HG03280 (cell line): Measurements from ENCODE around the gene MICAL2.
"Not testable (repeated sequence)": the region's sequence is repeated elsewhere in the genome, so short reads cannot be mapped to it uniquely, and the experiment has no call there.

Experiments used
- ATAC-seq: cut with Tn5 transposase; IDR thresholded peaks from one replicate; pipeline ENCODE4 v1.9.1; 2021; ENCODE audit warnings: mild to moderate bottlenecking, moderate library complexity; ENCODE audit not compliant: unreplicated experiment

MICAL2 gene

DNA sequence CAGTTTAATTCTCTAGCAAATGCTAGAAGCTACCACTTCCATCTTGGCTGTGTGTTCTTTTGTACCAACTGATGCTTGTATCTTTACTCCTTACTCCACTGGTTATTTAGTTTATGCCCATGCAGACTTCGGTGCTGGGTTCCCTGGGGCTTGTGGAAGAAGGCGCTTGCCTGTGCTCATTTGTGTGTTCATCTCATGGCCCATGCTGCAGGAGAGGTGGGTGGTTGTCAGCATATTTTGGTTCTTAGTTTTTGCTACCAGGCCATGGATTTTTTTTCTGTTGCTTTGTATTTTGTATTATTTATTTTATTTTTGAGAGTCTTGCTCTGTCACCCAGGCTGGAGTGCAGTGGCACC, 22.4 kb downstream of the MICAL2 start:
- ATAC-seq = no peak

DNA sequence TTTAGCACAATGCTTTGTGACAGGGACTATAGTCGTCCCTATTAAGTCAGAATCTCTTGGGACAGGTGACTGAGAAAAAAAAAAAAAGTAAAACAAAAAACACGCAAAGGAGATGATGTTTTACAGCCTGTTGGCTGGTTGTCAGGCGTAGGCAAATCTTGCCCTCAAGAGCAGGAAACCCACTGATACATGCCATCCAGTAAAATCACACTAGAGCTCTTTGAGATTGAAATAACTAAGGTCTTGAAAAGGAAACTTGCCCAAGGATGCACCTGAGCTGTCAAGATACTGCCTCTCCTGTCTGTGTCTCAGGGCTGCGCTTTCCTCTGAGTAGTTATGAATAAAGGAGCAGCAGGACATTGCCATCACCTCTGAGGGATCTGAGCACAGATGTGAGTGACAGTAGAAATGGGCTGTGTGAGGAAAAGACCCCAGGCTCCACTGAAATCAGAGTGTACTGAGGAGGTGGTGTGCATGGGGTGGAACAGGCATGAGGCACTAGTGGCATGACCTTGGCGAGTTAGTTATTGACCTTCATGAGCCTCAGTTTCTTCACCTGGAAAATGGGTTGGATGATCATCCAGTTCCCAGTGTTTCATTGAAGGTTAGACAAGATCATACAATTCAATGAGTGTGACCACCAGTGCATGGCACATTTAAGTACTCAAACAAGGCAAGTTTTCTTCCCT, 23.3 kb downstream of the MICAL2 start:
- ATAC-seq = no peak

DNA sequence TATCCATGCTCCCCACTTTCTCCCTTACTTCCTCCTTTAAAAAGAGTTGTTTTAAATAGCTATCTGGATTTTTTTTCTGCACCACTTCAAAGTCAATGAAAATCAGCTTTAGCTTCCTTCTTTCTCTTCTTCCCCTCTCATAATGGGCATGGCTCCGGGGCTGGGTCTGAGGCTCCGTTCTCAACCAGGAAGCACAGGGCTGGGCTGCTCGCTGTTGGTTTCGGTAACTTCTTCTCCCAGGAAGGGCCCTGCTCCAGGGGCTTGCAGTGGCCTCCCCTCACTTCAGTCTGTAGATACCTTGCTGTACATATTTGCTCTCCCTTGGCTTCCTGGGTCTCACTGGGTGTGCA, 23.8 kb downstream of the MICAL2 start:
- no peak for ATAC-seq

DNA sequence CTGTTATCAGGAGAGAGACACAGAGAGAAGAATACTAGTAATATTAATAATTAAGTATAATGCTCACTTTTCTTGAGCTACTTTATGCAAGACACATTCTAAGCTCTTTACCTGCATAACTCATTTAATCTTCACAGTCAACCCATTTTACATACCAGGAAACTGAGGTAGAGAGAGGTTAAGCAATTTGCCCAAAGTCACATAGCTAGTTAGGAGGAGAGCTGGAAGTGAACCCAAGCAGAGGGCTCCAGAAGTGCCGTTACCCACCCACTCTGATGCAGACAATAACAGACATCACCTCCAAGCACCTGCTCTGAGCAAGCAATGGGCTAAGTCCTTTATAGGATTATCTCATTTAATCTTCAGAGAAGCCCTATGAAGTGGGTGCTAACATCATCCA, 24.8 kb downstream of the MICAL2 start:
- ATAC-seq = no peak

DNA sequence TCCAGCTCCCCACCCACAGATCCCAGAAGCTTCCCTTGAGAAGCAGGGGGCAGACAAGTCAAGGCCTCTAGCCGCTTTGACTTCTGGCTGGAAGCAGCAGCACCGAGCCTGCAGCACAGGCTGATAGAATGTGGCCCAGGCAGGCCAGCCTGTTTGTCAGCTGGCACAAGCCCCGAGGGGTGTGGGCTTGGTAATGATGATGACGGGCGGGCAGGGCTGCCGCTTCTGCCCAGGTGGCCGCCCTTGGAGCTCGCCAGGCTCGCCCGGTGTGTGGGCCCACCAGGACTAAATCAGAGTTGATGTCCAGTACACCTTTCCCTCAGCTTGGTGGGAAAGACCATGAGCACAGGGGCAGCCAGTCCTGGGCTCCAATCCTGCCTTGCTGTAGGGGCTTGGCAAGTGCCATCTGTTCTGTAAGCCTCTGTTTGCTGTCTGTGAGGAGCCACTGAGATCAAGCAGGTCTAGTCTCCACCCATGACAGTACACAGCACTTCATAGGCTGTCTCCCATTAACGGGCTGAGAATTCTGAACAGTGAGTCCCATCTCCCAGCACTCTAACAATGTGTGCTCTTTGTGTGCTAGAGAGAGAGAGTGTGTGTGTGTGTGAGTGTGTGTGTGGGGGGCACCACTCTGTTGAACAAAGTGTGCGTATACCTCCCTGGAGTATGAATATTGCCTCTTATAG, 26.8 kb downstream of the MICAL2 start:
- ATAC-seq = no peak

DNA sequence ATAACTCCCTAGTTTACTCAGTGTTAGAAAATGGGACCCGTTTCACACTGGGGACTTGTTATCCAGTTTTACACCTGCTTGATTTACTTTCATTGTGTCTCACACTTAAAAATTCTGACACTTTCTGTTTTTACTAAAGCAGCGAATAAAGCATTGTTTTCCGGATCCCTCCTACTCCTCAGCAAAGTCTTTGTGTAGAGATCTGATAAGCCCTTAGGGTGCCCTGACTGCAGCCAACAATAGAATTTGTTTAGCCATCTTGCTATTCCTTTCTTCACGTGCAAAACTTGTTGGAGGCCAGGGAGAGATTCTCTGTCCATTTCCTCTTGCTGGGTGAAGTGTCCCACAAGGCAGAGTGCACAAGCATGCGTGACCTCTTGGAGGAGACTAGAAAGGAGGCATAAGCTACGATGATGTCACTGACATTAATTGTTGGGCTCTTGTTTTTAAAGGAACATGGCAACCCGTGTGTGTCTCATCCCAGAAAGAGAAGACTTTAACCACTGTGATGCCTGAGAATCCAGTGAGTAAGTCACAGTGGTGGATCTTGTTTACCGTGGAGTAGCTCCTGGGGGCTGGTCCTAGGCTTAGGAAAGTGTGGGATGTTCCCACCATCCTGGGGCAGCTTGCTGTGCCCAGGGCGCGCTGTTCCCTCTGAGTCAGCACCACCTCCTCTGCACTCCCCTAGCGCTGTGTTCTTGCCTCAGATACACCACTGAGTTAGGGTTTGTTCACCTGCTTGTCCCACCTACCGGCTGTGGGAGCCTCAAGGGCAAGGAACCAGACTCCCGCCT, 27.7 kb downstream of the MICAL2 start:
- no peak for ATAC-seq

DNA sequence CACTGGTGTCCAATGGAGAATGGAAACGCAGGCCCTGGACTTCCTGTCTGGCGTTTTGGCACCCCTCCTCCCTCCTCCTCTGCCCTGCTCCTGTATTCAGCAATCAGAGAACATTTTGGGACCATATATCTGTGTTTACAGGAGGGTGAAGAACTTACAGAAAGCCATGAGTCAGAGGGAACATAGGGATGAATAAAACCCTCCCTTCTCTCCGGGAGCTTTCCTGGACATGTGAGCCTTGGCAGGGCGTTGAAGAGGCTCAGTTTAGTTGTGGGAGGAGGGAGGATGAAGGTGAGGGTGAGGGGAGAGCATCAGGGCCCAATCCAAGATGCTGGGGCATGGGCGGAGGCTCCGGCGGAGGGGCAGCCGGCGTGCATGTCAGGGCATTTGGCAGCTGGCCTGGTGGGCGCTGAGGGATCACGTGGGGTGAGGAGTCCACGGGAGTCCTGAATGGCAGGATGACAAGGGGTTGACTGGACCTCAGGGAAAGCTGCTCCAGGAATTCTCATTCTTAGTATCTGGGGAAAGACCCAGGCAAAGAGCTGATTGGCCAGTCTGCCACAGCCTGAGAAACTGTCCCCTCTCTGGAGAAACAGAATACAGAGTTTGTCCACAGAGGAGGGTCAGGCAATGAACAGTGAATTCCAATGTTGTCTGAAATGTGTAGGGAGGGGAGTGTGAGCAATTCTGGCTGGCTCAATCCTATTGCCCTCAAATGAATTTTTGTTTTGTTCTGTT, 28.9 kb downstream of the MICAL2 start:
- ATAC-seq = no peak

DNA sequence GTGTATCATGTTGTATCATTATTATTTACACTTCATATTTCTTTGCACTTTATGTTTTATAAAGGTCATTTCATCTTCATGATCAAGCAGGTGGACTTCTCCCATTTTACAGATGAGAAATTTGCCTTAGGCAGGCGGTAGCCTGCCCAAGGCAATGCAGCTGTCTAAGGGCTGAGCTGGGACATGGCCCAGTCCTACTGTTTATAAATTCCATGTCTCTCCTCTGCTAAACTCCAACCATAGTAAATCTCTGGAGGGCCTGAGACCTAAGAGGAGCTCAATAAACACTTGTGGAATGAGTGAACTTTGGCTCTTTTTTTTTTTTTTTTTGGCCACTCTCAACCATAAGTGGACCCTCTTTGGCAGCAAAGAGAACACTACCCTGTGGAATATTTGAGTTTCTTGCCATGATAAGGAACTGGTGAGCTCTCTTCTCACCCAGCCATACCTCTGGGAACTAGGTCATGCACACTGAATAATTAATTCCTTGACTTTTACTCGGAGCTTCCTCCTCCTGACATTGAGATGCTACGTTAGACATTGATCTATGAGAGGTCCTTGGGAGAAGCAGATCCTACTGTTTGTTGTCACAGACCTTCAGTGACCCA, 29.9 kb downstream of the MICAL2 start:
- no peak for ATAC-seq

DNA sequence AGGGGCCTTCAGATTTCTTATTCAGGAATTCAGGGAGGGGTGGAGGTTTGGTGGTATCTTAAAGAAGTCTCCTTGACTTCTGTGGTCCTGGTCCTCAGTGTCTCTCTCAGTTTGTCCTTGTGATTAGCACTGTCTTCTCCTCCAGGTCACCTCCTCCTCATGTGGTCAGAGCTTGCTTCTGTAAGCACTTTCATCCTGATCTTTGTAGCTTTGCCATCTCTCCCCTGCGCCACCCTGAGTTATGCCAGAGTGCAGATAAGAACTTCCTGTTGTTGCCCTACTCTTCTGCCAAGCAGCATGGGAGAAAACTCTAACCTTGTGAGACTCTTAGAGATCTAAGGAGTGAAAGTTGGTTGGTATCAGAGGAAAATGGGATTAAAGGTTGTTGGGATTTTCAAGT, 30.9 kb downstream of the MICAL2 start:
- ATAC-seq = no peak

DNA sequence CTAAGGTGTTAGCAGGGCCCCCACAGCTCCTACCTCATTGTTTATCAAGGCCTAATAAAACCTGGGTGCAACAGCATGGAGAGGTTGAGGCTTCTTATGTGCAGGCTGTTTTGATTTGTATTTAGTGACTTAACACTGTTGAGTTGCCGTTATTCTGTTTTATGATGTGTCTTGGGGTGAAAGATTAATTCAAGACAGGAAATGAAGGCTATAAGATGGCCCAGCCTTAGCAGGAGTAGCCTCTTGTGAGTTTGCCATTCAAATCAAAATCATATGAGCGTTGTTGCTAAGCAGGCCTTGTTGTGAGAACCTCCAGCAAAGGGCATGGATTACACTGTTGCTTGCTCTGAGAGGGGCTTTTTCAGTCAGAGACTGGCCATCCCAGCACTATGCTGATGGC, 31.8 kb downstream of the MICAL2 start:
- ATAC-seq = no peak

DNA sequence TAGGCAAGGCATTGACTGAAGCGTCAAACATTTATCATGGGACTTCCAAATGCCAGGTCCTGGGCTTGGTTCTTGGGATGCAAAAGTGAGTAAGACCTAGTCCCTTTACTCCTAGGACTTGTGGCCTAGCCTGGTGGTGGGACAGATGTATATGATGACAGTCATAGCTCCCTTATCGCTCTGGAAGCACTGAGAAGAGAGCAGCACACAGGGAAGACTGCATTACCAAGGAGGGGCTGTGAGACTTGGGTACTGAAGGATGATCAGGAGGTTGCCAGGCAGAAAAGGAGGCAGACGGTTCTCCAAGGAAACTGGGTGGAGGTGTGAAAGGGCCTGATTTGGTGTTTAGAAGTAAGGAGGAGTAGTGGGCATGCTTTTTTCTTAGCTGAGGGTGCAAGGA, 32.5 kb downstream of the MICAL2 start:
- no peak for ATAC-seq

DNA sequence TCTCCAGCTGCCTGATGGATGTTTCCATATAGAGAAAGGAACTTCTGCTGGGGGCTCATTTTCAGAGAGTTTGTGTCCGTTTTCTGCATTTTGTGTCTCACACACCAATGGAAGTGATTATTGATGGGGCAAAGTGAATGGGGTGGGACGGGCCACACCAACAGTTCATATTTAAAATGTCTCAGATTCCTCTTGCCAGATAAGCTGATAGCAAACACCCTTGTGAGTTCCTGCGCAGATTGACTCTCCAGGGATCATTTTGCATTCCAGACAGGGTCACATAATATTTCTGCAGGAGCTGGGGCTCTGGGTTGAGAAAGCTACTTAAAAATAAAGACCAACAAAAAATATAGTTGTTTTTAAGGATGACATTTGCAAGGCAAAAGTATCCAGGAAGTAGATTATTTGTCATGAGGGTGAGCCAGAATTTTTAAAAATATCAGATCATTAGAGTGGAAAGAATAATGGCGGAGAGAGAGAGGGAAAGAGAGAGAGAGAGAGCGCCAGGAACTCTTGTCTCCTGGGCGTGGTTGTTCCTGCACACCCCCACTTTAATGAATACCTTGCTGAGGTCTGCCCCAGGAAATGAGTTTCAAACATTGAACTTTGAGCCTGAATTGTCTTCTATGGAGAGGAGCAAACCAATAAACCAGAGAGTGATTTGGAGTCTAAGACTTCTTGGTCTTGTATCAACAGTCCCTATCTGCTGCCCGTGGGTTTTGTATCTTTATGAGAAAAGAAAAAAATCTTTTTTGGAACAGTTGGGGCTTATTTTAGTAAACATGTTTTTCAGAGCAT, 33.3 kb downstream of the MICAL2 start:
- ATAC-seq = no peak

DNA sequence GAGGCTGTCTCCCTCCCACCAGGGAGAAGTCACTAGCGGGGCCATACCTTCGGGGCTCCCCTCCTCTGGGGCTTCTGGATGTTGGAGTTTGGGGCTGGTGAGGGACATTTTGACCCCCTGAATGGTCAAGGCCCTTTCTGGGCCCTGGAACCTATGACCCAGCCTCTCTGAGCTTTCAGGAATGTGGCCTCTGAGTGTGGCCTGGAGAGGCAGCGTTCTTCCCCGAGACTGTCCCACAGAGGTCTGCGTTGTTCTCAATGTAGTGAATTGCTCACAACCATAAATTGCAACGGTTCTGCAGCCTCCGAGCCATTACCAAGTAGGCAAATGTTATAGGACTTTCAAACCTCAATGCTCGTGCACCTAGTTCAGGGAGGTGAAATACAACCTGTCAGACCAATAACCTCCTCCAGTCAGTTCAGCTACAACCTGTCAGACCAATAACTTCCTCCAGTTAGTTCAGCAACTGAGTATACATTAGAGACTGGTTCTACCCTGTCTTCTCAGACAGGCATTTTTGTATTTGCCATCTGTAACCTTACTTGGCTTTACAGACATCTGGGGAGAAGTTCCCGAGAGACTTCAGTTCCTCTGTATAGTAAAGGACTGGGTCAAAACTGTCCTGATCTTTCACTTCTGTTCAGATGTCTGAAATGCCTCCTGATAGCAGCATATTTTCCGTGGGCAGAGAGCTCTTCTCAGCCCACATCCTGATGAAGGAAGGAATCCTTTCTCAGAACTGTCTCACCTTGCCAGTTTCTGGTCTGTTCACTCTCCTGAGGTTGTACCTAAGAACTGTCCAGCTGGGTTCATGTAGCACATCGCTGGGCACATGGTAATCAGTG, 34.2 kb downstream of the MICAL2 start:
- no peak for ATAC-seq

DNA sequence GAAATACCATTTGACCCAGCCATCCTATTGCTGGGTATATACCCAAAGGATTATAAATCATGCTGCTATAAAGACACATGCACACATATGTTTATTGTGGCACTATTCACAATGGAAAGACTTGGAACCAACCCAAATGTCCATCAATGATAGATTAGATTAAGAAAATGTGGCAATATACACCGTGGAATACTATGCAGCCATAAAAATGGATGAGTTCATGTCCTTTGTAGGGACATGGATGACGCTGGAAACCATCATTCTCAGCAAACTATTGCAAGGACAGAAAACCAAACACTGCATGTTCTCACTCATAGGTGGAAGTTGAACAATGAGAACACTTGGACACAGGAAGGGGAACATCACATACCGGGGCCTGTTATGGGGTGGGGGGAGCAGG, 36.3 kb downstream of the MICAL2 start:
- not testable (repeated sequence) for ATAC-seq

DNA sequence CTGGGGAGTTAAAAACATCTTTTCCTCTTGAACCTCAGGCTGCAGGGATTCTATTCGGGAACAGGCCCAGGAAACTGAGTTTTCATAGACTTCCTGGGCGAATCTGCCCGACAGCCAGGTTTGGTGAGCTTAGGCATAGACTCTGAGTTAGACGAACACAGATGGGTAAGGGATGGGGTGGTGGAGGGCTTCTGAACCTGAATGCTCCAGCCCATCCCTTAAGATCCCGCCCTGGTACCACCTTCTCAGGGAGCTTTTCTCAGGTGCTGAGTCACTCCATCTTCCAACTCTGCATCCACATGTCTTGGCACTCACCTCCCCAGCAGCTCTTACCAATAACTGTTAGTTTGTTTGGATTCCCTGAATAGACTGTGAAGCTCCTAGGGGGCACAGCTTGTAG, 37.4 kb downstream of the MICAL2 start:
- no peak for ATAC-seq

DNA sequence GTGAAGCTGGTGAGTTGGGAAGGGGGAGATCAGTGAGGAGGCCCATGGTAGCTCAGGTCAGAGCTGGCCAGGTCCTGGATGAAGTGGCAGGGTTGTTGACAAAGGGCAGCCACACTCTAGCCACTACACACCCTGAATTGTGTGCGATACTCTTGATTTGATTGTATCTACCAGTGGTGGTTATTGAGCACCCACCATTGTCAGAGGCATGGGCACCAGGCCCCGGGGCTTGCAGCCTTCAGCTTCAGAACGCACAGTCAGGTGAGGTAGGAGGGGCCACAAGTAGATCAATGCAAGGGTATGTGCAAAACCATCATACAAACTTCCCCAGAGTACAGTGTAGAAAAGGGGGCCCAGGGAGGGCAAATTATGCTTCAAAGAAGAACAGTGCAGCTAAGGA, 38.1 kb downstream of the MICAL2 start:
- no peak for ATAC-seq

DNA sequence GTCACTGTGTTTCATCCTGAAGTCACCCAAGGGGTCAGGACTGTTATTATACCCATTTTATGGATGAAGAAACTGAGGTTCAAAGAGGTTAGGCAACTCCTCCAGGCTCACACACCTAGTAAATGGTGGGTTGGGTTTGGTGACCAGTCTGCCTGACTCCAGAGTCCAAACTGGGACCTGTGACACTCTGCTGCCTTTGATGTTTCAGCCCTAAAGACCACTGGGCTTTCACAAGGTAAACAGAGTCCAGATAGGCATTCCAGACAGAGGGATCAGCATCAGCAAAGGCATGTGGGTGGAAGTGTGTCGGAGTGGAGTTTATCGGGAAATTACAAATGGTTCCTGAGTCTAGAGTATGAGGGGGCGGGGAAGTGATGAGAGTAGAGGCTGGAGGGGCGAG, 38.5 kb downstream of the MICAL2 start:
- no peak for ATAC-seq

DNA sequence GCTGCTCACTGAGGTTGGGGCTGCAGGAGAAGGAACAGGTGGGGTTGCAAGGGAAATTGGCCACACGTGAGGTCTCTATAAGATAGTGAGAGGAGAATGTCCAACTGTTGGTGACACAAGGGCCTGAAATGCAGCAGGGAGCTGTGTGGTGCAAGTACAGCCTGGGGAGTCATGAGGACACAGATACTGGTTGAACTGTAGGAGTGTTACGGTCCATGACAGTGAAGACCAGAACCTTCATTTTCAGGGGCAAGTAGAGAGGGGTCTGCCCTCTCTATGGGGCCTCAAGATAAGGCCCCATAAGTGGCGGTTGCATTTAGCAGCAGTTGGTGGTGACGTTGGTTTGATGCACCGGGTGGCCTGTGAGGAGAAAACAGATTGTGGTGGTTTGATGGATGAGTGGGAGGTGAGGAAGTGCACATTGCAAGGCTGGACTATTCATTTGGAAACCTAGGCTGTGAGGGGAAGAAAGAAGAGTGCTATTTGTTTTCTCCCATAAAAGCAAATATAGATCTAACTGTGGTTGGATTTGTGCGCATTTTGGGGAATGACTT, 39.4 kb downstream of the MICAL2 start:
- no peak for ATAC-seq

DNA sequence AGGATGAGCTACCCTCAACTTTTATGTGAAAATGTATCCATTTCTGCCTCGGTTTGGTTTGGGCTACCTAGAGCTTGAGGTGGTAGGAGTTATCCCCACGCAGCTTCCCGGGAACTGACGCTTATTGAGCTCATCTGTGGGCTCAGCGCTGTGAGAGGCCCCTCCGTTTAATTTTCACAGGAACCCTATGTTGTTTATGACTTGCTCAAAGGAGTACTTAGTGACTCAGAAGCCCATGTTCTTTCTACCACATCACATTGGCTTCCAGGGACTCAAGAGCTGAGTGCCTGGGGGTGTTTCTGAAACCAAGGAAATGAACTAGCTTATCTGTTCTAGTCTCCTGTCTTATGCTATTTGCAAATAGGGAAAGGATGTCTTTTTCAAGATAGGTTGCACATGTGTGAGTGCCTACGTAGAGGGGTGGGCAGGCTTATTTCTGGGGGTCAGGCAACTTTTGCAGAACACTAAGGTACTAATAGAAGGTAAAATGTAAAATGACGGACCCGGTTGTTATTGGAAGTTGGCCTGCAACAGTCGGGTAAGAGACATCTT, 40.5 kb downstream of the MICAL2 start:
- ATAC-seq = no peak
